ENCODE results near the gene GPANK1.
A peak's percentile ranks its signal among the peaks of the same experiment; 100 is the strongest.

Gene GPANK1

GRCh38 chr6:31639449-31639861 is 25.3 kb downstream of the GPANK1 start:
- no peak for DNase-seq (ENCODE audit: low spot score)

DNA sequence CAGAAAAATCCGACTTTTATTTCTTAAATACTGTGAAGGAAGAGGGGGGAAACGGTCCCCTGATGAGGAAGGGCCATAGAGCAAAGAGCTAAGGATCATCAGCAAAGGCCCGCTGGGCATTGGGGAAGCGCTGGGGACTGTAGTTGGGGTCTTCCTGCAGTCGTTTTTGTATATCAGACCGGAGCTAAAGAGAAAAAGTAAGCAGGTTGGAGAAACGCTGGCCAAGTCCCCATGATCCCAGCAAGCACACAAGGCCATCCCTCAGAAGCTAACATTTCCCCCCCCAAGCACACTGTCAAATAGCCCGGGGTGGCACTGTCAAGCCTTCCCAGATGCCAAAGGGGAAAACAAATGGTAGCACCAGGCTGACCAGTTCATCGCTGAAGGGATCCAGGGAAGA is 25.8 kb downstream of the GPANK1 start:
- no peak for DNase-seq (ENCODE audit: low spot score)

DNA sequence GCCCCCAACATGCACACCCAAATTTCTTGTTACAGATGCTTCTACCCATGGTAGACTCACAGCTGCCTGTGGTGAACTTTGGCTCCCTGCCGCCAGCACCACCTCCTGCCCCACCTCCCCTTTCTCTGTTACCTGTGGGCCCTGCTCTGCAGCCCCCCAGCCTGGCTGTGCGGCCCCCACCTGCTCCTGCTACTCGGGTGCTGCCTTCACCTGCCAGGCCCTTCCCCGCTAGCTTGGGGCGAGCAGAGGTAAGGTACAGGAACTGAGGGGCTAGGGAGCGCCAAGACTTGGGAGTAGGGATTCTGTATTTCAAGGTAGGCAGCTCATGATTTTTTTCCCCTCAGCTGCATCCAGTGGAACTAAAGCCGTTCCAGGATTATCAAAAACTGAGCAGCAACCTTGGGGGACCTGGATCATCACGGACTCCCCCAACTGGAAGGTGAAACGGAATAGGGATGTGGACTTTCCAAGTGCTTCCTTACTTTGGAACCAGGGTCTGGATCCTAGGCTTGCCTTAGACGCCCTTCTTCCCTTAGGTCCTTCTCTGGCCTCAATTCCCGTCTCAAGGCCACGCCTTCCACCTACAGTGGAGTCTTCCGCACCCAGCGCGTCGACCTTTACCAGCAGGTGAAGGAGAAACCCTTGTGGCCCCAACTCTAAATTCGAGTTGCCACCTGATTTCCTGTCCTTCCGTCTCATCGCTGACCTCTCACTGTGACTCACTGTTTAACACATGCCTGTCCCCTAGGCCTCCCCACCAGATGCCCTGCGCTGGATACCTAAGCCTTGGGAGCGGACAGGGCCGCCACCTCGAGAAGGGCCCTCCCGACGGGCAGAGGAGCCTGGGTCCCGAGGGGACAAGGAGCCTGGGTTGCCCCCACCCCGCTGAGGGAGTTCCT is 27.9 kb downstream of the GPANK1 start:
- no peak for DNase-seq (ENCODE audit: low spot score)

DNA sequence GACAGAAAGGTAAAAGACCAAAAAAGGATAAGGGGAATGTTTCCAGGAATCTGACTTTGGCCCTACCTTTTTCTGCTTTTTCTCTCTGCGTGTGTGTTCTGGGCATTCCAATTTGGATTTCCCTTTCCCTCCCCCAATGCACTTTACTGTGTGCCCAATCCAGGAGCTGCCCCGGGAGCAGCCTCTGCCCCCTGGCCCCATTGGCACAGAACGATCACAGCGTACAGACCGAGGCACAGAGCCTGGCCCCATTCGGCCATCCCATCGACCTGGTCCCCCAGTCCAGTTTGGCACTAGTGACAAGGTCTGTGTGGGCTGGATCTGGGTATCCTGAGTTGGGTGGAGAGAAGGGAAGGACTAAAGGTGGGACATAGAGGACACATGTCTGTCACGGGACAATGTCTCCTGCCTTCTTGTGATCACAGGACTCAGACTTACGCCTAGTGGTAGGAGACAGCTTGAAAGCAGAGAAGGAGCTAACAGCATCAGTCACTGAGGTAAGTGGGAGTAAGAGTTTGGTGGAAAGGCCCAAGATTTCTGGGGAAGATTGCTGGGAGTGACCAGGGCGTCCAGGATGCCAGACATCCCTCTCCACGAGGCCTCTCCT is 29.7 kb downstream of the GPANK1 start:
- no peak for DNase-seq (ENCODE audit: low spot score)

DNA sequence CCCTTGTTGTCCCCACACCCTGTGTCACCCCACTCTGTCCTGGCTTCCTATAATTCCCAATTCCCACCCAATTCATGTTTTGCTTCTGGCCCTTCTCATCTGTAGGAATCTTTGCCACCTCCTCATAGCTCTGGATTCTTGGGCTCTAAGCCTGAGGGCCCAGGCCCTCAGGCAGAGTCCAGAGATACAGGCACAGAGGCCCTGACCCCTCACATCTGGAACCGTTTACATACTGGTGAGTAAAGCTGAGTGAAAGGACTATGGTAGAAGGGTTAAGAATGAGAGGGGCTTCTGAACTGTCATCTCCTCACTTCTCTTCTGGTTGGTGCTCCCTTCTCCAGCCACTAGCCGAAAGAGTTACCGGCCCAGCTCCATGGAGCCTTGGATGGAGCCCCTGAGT is 30.7 kb downstream of the GPANK1 start:
- DNase-seq (ENCODE audit: low spot score) = no peak

DNA sequence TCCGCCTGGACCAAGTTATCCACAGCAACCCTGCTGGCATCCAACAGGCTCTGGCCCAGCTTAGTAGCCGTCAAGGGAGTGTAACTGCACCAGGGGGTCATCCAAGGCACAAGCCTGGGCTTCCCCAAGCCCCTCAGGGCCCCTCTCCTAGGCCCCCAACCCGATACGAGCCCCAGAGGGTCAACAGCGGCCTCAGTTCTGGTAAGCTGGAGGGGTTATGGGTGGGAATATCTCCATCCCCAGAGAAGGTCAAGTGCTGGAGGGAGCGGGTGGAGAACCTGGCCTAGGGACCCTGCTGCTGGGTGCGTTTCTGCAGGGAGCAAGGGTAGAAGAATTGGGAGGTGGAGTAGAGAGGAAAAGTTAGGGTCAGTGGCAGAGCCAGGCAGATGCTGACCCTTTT is 31.4 kb downstream of the GPANK1 start:
- no peak for DNase-seq (ENCODE audit: low spot score)

GRCh38 chr6:31632279-31632946 is 32.4 kb downstream of the GPANK1 start:
- DNase-seq (ENCODE audit: low spot score) = no peak

DNA sequence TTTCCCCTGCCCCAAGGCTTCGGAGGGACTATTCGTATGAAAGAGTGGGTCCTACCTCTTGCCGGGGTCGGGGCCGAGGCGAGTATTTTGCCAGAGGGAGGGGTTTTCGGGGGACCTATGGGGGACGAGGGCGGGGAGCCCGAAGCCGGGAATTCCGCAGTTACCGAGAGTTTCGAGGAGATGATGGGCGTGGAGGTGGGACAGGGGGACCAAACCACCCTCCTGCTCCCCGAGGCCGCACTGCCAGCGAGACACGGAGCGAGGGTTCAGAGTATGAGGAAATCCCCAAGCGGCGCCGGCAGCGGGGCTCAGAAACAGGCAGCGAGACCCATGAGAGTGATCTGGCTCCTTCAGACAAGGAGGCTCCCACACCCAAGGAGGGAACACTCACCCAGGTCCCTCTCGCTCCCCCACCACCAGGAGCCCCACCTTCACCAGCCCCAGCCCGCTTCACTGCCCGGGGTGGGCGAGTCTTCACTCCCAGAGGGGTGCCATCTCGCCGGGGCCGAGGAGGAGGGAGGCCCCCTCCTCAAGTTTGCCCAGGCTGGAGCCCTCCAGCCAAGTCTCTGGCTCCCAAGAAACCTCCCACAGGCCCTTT is 33.0 kb downstream of the GPANK1 start:
- no peak for DNase-seq (ENCODE audit: low spot score)

GRCh38 chr6:31631209-31631608 is 33.6 kb downstream of the GPANK1 start:
- no peak for DNase-seq (ENCODE audit: low spot score)

- no peak for DNase-seq (ENCODE audit: low spot score)
Observed at GRCh38 chr6:31630177-31630934, 34.4 kb downstream of the GPANK1 start.

DNA sequence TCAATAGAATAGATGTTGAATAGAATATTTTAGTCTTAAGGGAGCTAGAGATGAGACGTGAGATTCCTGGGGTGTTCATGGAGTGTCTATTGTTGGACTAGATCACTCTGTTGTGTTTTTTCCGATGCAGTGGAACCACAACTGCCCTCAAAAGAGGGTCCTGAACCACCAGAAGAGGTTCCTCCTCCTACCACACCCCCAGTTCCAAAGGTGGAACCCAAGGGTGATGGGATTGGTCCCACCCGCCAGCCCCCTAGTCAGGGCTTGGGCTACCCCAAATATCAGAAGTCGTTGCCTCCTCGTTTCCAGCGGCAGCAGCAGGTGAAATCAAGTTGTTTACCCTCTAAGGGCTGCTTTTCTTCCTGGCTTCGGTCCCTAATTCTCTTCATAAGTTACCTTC is 35.8 kb downstream of the GPANK1 start:
- no peak for DNase-seq (ENCODE audit: low spot score)

DNA sequence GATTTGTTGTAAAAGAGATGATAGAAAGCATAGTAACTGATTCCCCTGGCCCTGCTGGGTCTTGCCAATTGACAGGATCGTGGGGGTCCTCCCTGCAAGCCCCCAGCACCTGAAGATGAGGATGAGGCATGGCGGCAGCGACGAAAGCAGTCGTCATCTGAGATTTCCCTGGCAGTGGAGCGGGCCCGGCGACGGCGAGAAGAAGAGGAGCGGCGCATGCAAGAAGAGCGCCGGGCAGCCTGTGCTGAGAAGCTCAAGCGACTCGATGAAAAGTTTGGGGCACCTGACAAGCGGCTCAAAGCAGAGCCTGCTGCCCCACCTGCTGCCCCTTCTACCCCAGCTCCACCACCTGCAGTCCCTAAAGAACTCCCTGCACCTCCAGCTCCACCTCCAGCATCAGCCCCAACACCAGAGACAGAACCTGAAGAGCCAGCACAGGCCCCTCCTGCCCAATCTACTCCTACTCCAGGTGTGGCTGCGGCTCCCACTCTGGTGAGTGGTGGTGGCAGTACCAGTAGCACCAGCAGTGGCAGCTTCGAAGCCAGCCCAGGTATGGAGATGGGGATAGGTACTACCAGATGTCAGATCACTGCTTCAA is 37.0 kb downstream of the GPANK1 start:
- no peak for DNase-seq (ENCODE audit: low spot score)

- DNase-seq (ENCODE audit: low spot score) = no peak
Observed at GRCh38 chr6:31626952-31627351, 37.8 kb downstream of the GPANK1 start.

GRCh38 chr6:31624070-31624469 is 40.7 kb downstream of the GPANK1 start:
- no peak for DNase-seq (ENCODE audit: low spot score)

DNA sequence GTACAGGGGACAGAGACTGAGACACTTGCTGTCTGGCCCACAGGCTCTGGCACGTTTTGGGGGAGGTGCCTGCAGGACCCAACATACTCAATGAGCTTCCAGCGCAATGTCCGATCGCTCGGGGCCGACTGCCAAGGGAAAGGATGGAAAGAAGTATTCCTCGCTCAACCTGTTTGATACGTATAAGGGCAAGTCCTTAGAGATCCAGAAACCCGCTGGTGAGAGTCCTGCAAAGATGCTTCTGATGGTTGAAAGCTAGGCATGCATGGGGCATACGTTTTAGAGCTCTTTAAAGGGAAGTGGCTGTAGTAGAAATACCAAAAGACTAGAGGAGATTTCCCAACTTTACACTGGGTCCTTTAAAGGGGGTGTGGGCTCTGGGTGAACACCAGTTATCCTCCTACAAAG is 42.1 kb downstream of the GPANK1 start:
- DNase-seq (ENCODE audit: low spot score) = no peak

DNA sequence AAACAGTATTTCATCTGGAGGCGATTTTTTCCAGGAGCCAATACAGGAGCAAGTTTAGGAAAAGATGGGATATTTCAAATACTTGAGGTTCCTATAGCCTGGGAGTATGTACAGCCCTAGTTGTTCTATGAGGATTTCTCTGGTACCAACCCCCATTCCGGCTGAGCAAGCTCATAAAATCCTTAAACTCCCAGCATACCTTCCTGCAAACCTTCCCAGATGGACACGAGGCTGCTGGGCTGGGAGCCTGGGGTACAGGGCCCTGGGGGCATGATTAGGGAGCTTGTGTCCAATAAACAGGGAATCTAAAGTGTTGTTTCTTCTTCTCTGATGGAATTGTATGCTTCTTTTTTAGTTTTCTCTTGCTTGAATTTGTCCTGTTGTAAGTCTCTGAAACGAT is 42.8 kb downstream of the GPANK1 start:
- DNase-seq (ENCODE audit: low spot score) = no peak

DNA sequence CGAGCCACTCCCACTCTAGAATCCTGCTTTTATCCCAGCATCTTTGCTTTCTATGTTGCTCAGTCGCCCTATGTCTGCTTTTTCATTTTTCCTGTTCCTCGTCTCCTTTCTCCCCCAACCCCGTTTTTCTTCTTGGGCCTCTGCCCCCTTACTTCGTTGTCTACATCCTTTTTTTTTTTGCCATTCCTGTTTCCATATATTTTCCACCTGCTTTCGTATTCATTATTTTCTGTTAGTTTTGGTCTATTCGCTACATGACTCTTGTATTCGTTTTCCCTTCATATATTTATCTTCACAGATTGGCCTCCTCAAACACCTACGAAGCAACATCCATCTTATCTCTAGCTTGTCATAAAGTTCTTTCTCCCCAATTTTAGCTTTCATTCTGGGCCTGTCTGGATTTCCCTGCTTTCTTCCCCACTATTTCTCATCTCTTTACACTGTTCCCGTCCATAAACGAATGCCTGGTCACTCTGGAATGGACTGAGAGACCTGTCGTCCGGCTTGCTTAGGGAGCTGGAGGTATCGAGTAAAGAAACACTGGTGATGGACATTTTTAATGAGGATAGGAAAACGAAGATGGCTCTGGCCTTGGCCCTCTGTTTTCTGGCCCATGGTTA is 43.4 kb downstream of the GPANK1 start:
- DNase-seq (ENCODE audit: low spot score) = no peak

DNA sequence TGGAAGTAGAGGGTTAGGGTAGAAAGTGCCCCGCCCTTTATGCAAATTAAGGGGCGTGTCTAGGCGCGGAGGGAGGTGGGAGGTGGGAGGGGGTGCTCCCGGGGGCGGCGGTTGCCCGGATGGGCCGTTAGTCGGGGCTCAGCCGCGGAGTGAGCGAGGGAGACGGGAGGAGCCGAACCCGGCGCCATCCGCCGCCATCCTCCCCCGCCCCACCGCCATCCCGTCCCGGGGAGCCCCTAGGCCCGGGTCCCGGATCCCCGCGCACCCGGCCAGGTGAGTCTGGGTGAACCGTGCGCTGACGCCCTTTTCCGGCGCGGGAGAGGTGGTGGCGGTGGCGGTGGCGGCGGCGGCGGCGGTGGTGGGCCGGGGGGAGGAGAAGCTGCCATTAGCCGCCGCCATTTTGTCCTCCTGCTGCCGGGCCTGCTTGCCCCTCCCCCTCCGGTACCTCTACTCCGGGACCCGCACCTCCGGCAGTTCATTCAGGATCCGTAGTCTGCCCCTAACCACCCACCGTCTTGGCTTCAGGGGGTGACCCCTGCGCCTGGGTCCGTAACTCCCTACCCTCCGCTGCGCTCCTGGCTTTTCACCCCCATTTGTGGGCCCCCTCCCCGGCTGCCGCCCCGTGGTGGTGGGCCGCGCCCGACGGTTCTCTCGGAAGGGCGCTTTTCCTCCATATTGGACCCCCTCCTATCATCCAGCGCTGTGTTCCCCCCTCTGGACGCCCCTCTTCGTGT is 44.0 kb downstream of the GPANK1 start, which contains the start of gene PRRC2A:
Gene PRRC2A (plus strand): TSS at position 130 of the 734 bp plus-strand sequence. CDS start 2,075 bp downstream, outside the sequence.
- peak; percentile 78 for DNase-seq (ENCODE audit: low spot score)

DNA sequence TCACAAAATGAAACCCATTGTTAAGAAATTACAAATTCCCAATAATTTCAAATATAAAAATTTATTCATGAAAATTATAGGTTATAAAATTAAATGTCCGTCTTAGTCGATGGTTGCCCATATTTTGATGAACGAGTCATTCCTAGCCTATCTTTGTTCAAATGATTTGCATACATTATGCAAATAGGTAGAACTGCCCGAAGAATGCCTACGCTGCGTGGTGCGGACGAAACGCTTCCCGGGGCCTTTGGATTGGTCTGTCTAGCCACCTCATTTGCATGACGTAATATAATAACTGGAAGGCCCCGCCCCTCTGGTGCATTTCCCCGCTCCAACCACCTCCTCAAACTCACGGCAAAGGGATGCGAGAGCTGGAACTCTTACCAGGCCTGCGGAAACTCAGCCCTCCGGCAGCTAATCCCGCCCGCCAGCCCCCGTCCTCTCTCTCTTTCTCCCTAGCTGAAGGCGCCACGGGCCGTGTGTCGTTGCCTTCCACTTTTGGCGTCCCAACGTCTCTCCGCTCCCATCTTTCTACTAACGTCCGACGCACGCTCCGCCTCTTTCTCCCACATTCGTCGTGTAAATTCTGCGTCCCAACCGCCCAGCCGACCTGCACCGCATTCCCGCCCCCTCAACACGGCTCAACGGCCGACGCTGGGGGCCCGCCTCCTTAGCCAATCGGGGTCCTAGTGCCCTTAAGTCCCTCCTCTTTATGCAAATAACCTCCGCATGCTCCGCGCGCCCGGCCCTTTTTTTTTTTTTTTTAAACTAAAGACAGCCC is 44.8 kb downstream of the GPANK1 start:
- peak; percentile 88 for DNase-seq (ENCODE audit: low spot score)

Measured in HuH-7 (cell line).